ENCODE measurements around the gene ARL2.

The ARL2 gene

GRCh38 chr11:65035579-65035978, 21.6 kb downstream of the ARL2 start:
- TF ChIP-seq CTCF (IDR thresholded peaks at IDR 0.05; ENCODE audit: insufficient read depth, low read depth, low read length, missing control alignments): no peak
- H3K4me3 ChIP-seq (ENCODE audit: low read length): no peak overlapping the region
- no peak for DNase-seq (ENCODE audit: low read depth)

GRCh38 chr11:65036931-65037330, 23.0 kb downstream of the ARL2 start:
- no peak for TF ChIP-seq CTCF (IDR thresholded peaks at IDR 0.05; ENCODE audit: insufficient read depth, low read depth, low read length, missing control alignments)
- no peak overlapping the region for H3K4me3 ChIP-seq (ENCODE audit: low read length)
- DNase-seq (ENCODE audit: low read depth): no peak

- H3K4me3 ChIP-seq (ENCODE audit: low read length): peak overlapping the region; percentile 66
- DNase-seq (ENCODE audit: low read depth): no peak
- TF ChIP-seq CTCF (IDR thresholded peaks at IDR 0.05; ENCODE audit: insufficient read depth, low read depth, low read length, missing control alignments): no peak
Observed at GRCh38 chr11:65040520-65040846, 26.5 kb downstream of the ARL2 start.

- peak; percentile 91 for DNase-seq (ENCODE audit: low read depth)
- H3K4me3 ChIP-seq (ENCODE audit: low read length): peak within 1 kb of the TSS; percentile 66
- no peak for TF ChIP-seq CTCF (IDR thresholded peaks at IDR 0.05; ENCODE audit: insufficient read depth, low read depth, low read length, missing control alignments)
Observed at GRCh38 chr11:65040847-65041622, 27.1 kb downstream of the ARL2 start, which contains the start of gene SAC3D1. Gene SAC3D1, plus strand, starts transcription at chr11:65041210. Its CDS starts 83 bp downstream, at chr11:65041293.

- no peak overlapping the region for H3K4me3 ChIP-seq (ENCODE audit: low read length)
- no peak for DNase-seq (ENCODE audit: low read depth)
- no peak for TF ChIP-seq CTCF (IDR thresholded peaks at IDR 0.05; ENCODE audit: insufficient read depth, low read depth, low read length, missing control alignments)
Observed at GRCh38 chr11:65042891-65043290, 28.9 kb downstream of the ARL2 start.

- no peak for DNase-seq (ENCODE audit: low read depth)
- H3K4me3 ChIP-seq (ENCODE audit: low read length): no peak overlapping the region
- TF ChIP-seq CTCF (IDR thresholded peaks at IDR 0.05; ENCODE audit: insufficient read depth, low read depth, low read length, missing control alignments): no peak
Observed at GRCh38 chr11:65043881-65044501, 30.0 kb downstream of the ARL2 start.
